Vagina (tissue), 2 donors: ENCODE results near the gene USP17L22.
"Not testable (repeated sequence)": the region's sequence is repeated elsewhere in the genome, so short reads cannot be mapped to it uniquely, and the experiment has no call there.

Experiments used
- POLR2A ChIP-seq, 2 donors: fragments of 450-650 bp; IDR thresholded peaks; one replicate each; pipeline ENCODE4 v1.6.1; 2017; ENCODE audit warnings: antibody characterized with exemption in 2 of 2, mild to moderate bottlenecking in 2 of 2, moderate library complexity in 2 of 2
- TF ChIP-seq, protein P1 (sequence below), 3 experiments: fragments of 450-650 bp in 2 of 3; fragments of 200-600 bp in 1 of 3; sonication (generic) in 1 of 3; IDR thresholded peaks; one replicate each; pipeline ENCODE4 v1.5.1; 2017 to 2019; ENCODE audit warnings: antibody characterized with exemption in 3 of 3, mild to moderate bottlenecking in 2 of 3, moderate library complexity in 2 of 3

DNA sequence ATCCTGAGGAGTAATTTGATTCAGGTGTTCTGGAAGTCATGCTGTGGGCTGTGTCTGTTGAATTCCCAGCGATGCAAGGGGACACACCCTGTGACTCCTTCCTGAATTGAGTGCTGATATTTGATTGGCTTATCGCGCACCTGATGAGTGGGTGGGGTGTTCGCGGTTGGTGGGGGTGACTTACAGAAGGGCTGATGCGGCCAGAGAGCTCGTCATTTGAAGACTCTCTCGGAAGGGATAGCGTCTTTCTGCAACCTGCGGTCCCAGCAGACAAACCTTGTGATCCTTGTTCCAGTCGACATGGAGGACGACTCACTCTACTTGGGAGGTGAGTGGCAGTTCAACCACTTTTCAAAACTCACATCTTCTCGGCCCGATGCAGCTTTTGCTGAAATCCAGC is 23.8 kb upstream of the USP17L22 start, which contains the start of gene USP17L17:
- TF ChIP-seq, protein P1, sequence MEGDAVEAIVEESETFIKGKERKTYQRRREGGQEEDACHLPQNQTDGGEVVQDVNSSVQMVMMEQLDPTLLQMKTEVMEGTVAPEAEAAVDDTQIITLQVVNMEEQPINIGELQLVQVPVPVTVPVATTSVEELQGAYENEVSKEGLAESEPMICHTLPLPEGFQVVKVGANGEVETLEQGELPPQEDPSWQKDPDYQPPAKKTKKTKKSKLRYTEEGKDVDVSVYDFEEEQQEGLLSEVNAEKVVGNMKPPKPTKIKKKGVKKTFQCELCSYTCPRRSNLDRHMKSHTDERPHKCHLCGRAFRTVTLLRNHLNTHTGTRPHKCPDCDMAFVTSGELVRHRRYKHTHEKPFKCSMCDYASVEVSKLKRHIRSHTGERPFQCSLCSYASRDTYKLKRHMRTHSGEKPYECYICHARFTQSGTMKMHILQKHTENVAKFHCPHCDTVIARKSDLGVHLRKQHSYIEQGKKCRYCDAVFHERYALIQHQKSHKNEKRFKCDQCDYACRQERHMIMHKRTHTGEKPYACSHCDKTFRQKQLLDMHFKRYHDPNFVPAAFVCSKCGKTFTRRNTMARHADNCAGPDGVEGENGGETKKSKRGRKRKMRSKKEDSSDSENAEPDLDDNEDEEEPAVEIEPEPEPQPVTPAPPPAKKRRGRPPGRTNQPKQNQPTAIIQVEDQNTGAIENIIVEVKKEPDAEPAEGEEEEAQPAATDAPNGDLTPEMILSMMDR (IDR thresholded peaks at IDR 0.05): not testable (repeated sequence)
- not testable (repeated sequence) for TF ChIP-seq POLR2A (IDR thresholded peaks at IDR 0.05)
